ENCODE data around the gene NCKAP5L. TPM values are rescaled to one million over a fixed set of nuclear protein-coding genes. Genes with fewer than 3 reads are reported as not detected.
"Not testable (repeated sequence)": the region's sequence is repeated elsewhere in the genome, so short reads cannot be mapped to it uniquely, and the experiment has no call there.

The NCKAP5L gene
- total RNA-seq, 2 donors from 2014 or later: 1.2 to 2.4 TPM

DNA sequence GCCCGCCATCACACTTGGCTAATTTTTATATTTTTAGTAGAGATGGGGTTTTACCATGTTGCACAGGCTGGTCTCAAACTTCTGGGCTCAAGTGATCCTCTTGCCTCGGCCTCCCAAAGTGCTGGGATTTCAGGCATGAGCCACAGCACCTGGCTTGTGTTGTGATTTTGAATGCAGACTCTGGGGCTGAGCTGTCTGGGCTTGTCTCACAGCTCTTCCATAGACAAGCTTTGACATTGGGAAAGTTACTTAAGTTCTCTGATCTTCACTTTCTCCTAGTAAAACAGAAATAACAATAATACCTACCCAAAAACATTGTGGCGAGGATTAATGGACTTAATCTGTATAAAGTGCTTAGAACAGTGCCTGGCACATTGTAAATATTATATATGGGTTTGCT, 50.9 kb downstream of the NCKAP5L start:
- H3K27ac Mint-ChIP-seq: no peak overlapping the region
- no peaks in the 10 kb centered on the region for H3K36me3 Mint-ChIP-seq (ENCODE audit: low read depth)
- peaks cover 25% of the 10 kb centered on the region for H3K27me3 Mint-ChIP-seq
- H3K4me1 Mint-ChIP-seq: peaks cover 12% of the 10 kb centered on the region
- H3K4me3 Mint-ChIP-seq: no peak overlapping the region
- no peaks in the 10 kb centered on the region for H3K9me3 Mint-ChIP-seq
- ATAC-seq (replicated peaks): no peak

DNA sequence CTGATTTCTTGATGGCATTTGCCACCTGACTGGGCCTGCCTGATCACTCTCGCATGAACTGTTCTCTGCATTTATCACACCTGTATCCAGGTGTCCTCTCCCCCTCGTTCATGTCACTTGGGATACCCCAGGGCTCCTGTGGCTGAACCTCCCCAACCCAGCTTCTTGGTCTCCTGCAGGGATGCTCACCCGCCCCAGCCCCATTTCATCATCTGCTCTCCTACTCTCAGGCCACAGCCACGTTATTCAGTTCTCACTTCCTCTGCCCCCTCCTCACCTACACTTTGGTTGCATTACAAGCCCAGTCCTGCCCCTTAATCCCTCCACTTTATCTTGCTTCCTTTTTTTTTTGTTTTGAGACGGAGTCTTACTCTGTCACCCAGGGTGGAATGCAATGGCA, 51.4 kb downstream of the NCKAP5L start:
- peak overlapping the region; percentile 27 for H3K27ac Mint-ChIP-seq
- H3K4me1 Mint-ChIP-seq: peaks cover 12% of the 10 kb centered on the region
- H3K9me3 Mint-ChIP-seq: no peaks in the 10 kb centered on the region
- ATAC-seq (replicated peaks): no peak
- no peaks in the 10 kb centered on the region for H3K36me3 Mint-ChIP-seq (ENCODE audit: low read depth)
- H3K27me3 Mint-ChIP-seq: peaks cover 22% of the 10 kb centered on the region
- H3K4me3 Mint-ChIP-seq: peak overlapping the region; percentile 10

DNA sequence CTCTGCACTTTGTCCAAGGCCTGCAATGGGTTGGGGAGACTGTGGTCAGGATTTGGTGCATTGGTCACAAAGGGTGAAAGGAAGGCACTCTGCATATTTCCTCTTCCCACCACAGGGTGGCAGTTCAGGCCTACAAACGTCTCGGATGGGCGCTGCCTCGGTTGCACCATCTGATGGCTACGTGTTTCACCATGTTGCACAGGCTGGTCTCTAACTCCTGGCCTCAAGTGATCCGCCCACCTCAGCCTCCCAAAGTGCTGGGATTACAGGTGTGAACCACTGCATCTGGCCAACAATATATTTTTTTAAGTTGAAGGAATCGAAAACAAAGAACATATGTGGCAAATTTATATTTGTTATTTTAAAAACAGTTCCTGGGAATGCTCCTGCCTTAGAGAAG, 51.8 kb downstream of the NCKAP5L start:
- H3K9me3 Mint-ChIP-seq: no peaks in the 10 kb centered on the region
- peak; percentile 96 for ATAC-seq (replicated peaks)
- peaks cover 22% of the 10 kb centered on the region for H3K27me3 Mint-ChIP-seq
- peak overlapping the region; percentile 27 for H3K27ac Mint-ChIP-seq
- peak overlapping the region; percentile 10 for H3K4me3 Mint-ChIP-seq
- peaks cover 12% of the 10 kb centered on the region for H3K4me1 Mint-ChIP-seq
- no peaks in the 10 kb centered on the region for H3K36me3 Mint-ChIP-seq (ENCODE audit: low read depth)

DNA sequence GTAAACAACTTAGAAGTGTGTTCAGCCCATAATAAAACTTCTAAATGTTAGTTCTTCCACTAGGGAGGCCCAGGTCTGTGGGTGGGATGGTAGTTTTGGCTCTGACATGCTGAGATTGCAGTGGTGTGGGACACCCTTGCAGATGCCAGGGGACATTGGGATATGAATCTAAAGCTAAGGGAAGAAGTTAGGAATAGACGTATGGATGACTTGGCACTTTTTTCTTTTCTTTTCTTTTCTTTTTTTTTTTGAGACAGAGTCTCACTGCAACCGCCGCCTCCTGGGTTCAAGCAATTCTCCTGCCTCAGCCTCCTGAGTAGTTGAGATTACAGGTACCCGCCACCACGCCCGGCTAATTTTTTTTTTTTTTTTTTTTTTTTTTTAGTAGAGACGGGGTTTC, 55.1 kb downstream of the NCKAP5L start:
- ATAC-seq (replicated peaks); H3K27ac Mint-ChIP-seq; H3K9me3 Mint-ChIP-seq; H3K36me3 Mint-ChIP-seq (ENCODE audit: low read depth); H3K4me3 Mint-ChIP-seq; H3K4me1 Mint-ChIP-seq; H3K27me3 Mint-ChIP-seq: not testable (repeated sequence)

DNA sequence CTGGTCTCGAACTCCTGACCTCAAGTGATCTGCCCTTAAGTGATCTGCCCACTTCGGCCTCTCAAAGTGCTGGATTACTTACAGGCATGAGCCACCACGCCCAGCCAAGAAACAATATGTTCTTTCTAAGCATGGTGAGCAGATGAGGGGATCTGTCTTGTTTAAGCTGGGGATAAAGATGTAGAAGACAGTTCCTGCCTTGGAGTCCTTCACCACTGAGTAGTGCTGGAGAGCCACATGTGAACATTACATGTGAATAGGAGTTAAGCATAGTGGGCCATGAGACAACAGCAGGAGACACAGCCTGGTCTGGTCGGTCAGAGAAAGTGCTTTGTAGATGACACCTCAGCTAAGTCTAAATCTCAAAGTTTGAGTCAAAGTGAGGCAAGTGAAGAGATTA, 60.9 kb downstream of the NCKAP5L start:
- Mint-ChIP-seq H3K9me3 (no peaks in the 10 kb centered on the region), H3K27me3 (no peaks in the 10 kb centered on the region), H3K4me1 (peaks cover 35% of the 10 kb centered on the region), H3K36me3 (ENCODE audit: low read depth) (peaks cover 40% of the 10 kb centered on the region), H3K27ac (peak overlapping the region; percentile 66), H3K4me3 (no peak overlapping the region)
- ATAC-seq (replicated peaks): no peak

DNA sequence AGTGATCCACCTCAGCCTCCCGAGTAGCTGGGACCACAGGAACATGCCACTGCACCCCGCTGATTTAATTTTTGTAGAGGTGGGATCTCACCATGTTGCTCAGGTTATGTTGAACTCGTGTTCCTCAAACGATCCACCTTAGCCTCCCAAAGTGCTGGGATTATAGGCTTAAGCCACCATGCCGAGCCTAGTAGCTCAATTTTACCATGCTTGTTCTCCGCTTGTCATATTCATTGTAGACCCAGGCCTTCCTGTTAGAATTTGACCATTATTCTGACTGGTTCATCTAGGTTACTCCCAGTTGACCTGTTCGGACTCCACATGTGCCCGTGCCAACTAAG, 62.1 kb downstream of the NCKAP5L start:
- Mint-ChIP-seq H3K9me3 (no peaks in the 10 kb centered on the region), H3K27me3 (no peaks in the 10 kb centered on the region), H3K27ac (no peak overlapping the region), H3K4me1 (peaks cover 48% of the 10 kb centered on the region), H3K36me3 (ENCODE audit: low read depth) (peaks cover 53% of the 10 kb centered on the region), H3K4me3 (no peak overlapping the region)
- no peak for ATAC-seq (replicated peaks)

DNA sequence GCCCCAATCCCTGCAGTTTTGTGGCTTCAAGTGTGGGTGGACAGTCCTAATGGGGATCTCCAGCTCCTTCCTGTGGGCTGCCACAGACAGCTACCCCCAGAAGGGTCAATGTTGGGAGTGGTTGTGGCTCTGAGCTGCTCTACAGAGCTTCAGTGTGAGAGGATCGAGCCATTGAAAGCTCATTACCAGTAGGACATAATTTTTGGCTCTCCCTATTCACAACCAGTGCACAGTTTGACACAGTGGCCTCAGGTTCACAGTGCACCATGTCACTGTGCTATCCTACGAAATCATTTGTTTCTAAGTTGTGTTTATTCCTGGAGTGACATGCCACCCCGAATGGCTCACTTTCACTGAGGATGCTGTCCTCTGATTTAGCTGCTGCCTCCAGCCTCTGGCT, 64.1 kb downstream of the NCKAP5L start:
- Mint-ChIP-seq H3K27ac (peak overlapping the region; percentile 86), H3K27me3 (no peaks in the 10 kb centered on the region), H3K9me3 (no peaks in the 10 kb centered on the region), H3K4me3 (peak overlapping the region; percentile 51), H3K36me3 (ENCODE audit: low read depth) (peaks cover 72% of the 10 kb centered on the region), H3K4me1 (peaks cover 51% of the 10 kb centered on the region)
- no peak for ATAC-seq (replicated peaks)

DNA sequence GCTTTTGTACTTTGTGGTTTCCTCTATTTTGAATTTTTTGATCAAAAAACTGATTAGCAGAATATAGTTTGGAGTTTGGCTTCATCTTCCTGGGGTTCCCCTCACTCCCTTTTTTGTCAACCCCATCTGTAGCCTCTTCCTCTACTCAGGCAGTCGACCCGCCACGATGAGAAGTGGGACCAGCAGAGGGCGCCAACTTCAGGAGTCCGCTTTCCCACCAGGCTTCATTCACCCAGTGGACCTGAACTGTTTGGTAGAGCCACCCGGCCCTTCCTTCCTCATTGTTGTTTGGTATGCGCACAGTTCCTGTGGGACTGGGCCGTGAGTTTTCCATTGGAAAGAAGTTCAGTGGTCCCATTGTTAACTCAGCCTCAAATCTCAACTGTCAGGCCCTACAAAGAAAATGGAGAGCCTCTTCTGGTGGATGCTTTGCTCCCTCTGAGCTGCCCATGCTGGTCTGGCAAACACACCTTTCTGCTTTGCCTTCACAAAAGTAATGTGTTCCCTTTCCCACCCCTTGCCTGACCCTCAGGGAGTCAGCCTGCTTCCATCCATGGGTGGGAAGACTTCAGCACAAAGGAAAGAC, 65.1 kb downstream of the NCKAP5L start:
- Mint-ChIP-seq H3K36me3 (ENCODE audit: low read depth) (peaks cover 83% of the 10 kb centered on the region), H3K9me3 (no peaks in the 10 kb centered on the region), H3K4me1 (peaks cover 56% of the 10 kb centered on the region), H3K27ac (peak overlapping the region; percentile 86), H3K4me3 (peak overlapping the region; percentile 51), H3K27me3 (no peaks in the 10 kb centered on the region)
- ATAC-seq (replicated peaks): peak; percentile 54

DNA sequence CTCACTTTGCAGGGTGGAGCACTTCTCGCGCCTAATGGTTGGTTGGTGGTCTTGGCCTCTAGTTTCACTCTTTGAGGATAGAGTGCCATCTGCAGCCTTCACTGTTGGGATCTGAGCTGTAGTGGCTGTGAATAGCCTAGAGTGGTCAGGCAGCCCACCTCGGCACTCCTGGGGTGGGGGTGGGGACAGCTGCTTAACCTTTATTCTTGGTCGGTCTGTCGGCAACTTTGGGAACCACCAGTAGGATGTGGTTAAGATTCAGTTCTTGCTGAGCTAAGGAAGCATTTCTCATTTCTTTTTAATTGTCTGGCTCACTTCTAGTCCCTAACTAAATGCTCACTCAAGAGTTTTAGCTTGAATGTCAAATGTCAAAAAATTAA, 65.8 kb downstream of the NCKAP5L start:
- no peaks in the 10 kb centered on the region for H3K27me3 Mint-ChIP-seq
- H3K4me3 Mint-ChIP-seq: peak overlapping the region; percentile 51
- H3K27ac Mint-ChIP-seq: peak overlapping the region; percentile 86
- peaks cover 89% of the 10 kb centered on the region for H3K36me3 Mint-ChIP-seq (ENCODE audit: low read depth)
- H3K9me3 Mint-ChIP-seq: no peaks in the 10 kb centered on the region
- peak; percentile 55 for ATAC-seq (replicated peaks)
- H3K4me1 Mint-ChIP-seq: peaks cover 53% of the 10 kb centered on the region

DNA sequence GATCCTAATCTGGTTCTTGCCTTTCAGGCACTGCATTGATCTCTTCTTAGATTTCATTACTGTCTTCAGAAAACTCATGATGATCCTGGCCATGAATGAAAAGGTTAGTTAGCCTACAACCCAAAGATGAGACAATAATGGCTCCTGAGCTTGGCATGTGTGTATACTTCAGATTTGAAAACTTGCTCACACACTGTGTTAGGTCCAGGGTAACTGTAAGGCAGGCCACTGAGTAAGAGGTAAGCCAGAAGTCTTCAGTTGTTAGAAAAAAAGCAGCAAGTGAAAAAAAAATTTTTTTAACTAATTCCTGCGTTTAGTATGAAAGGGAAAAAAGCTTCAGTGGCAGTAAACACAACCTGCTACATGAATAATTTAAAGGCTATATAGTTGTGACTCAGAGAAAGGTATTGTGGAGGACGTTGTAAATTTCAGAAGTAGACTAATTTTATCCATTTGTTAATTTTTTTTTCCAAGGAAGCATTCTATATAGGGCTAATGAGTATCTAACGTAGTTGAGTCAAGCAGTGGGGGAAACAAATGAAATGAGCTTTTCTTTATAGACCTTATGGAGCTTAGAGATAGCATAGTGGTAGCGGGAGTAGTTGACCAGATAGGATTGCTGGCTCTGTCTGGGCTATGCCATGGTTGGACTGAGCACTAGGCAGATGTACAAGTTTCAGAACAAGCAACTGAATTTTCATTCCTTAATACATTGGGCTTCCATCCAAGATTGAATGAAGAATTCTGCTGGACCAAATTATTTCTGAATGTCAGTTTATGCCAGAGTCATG, 66.3 kb downstream of the NCKAP5L start:
- H3K27me3 Mint-ChIP-seq: no peaks in the 10 kb centered on the region
- peaks cover 95% of the 10 kb centered on the region for H3K36me3 Mint-ChIP-seq (ENCODE audit: low read depth)
- H3K9me3 Mint-ChIP-seq: no peaks in the 10 kb centered on the region
- H3K27ac Mint-ChIP-seq: peak overlapping the region; percentile 86
- ATAC-seq (replicated peaks): peak; percentile 72
- H3K4me1 Mint-ChIP-seq: peaks cover 48% of the 10 kb centered on the region
- peak overlapping the region; percentile 51 for H3K4me3 Mint-ChIP-seq

DNA sequence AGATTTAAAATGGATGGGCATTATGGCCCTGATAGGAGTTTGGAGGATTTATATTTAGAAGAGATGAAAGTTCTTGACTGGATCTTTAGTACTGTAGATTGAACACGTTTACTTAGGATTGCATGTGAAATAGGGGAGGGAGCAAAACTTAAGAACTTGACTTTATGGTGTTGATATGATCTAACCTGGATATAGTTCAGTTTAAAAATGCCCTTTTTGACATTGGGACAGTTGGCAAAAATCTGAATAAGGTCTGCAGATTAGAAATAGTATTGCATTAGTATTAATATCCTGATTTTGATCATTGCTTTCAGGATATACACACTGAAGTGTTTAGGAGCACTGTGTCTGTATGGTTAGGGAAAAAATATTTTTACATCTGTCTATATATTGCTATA, 77.2 kb downstream of the NCKAP5L start:
- Mint-ChIP-seq H3K27ac (peak overlapping the region; percentile 90), H3K4me3 (peak overlapping the region; percentile 81), H3K36me3 (ENCODE audit: low read depth) (peaks cover 100% of the 10 kb centered on the region), H3K9me3 (no peaks in the 10 kb centered on the region), H3K27me3 (no peaks in the 10 kb centered on the region), H3K4me1 (peaks cover 59% of the 10 kb centered on the region)
- no peak for ATAC-seq (replicated peaks)

DNA sequence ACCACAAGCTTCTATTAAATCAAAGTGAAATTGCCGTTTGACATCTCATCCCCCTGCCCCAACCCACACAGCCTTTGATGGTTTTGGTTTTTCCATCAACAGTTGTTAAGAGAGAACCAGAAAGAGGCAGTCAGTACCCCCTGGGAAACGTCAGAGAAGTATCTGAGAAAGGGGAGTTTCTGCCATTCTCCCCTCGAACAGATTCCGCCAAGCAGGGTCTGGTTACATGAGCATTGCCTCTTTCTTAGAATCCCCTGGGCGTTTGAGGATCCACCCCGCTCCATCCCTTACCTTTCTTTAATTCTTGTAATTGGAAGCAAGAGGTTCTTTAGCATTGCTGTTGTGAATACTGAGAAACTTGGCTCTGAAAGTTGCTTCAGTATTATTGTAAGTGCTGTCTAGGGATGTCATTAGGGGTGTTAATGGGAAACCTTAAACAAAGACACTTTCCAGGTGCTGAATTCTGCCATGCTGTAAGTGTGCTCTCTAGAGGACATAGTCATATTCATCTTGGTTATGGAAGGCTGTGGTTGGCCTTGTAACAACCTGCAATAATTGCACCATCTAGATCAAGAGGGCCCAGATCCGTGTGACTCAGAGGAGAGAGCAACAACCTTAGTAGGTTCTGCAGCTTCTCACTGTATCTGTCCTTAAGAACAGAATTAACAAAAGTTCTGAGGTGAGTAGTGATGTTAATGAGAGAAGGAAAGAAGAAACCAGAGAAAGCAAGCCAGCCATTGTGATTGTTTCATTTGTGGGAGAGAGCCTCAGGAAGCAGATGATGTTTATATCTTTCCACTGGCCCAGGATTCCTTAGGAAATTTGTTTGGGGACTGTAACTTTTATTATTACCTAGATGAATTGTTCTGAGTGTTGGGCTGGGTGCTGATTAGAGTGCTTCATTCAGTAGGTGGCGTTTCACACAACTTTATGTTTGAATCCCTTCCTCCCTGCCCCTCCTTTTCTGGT, 77.9 kb downstream of the NCKAP5L start:
- ATAC-seq (replicated peaks): peak; percentile 92
- Mint-ChIP-seq H3K4me1 (peaks cover 59% of the 10 kb centered on the region), H3K9me3 (no peaks in the 10 kb centered on the region), H3K27me3 (no peaks in the 10 kb centered on the region), H3K27ac (peak overlapping the region; percentile 90), H3K4me3 (peak overlapping the region; percentile 81), H3K36me3 (ENCODE audit: low read depth) (peaks cover 100% of the 10 kb centered on the region)

DNA sequence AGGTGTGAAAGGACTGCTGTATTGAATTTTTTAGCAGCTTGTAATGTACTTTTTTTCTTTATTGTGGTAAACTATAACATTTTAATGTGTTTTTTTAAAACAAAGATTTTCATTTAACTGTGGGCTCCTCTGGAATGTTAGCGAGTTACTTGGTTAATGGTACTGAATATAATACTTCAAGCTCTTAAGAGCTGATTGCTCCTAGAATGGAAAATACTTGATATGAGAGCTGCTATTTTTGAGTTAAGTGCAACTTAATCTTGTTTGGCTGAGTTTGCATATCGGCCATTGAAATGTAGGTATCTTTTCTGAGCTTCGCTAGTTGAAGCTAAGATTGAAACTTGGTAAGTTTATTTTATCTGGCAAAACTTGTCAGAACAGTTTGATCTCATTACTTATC, 79.4 kb downstream of the NCKAP5L start:
- peak overlapping the region; percentile 90 for H3K27ac Mint-ChIP-seq

DNA sequence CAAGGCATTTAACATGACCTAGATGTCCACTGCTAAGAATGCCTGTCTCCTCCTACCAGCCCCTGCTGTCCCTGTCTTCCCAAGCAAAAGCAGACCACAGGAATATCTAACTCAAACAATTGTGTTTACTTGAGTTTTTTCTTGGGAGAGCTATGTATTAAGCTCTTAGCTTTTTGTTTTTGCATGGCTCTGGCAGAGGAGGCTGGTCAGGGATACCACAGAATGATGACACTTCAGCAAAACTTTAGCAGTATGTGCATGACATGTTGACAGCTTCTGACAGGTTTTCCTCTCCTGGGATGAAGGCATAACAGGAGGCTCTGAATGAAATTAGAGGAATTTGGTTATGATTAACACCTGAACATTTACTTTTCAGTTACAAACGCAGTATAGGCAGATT, 79.9 kb downstream of the NCKAP5L start:
- no peaks in the 10 kb centered on the region for H3K9me3 Mint-ChIP-seq
- peak overlapping the region; percentile 90 for H3K27ac Mint-ChIP-seq
- no peaks in the 10 kb centered on the region for H3K27me3 Mint-ChIP-seq
- peaks cover 67% of the 10 kb centered on the region for H3K4me1 Mint-ChIP-seq
- peak overlapping the region; percentile 81 for H3K4me3 Mint-ChIP-seq
- no peak for ATAC-seq (replicated peaks)
- H3K36me3 Mint-ChIP-seq (ENCODE audit: low read depth): peaks cover 100% of the 10 kb centered on the region

More for the DNA sequence above, 79.4 kb downstream of the NCKAP5L start:
- Mint-ChIP-seq H3K27me3 (no peaks in the 10 kb centered on the region), H3K4me3 (peak overlapping the region; percentile 81), H3K9me3 (no peaks in the 10 kb centered on the region), H3K36me3 (ENCODE audit: low read depth) (peaks cover 100% of the 10 kb centered on the region), H3K4me1 (peaks cover 68% of the 10 kb centered on the region)
- ATAC-seq (replicated peaks): no peak
